Heart right ventricle (tissue), 16 donors: ENCODE data around the gene TNMD. TPM values are rescaled to one million over a fixed set of nuclear protein-coding genes. Genes with fewer than 3 reads are reported as not detected.
"Not testable (repeated sequence)": the region's sequence is repeated elsewhere in the genome, so short reads cannot be mapped to it uniquely, and the experiment has no call there.

Experiments used
- ATAC-seq, 8 donors: fragments of 200-7000 bp; cut with Tn5 transposase; one replicate each; pipeline ENCODE4 v1.9.1; 2020; ENCODE audit warnings: mild to moderate bottlenecking in 8 of 8, moderate library complexity in 8 of 8, moderate number of reproducible peaks in 1 of 8
- DNase-seq, 2 donors: peaks; one replicate each; pipeline ENCODE4 v3.0.0-alpha.2; 2020
- H3K27ac ChIP-seq, 10 donors: fragments of 200-600 bp; sonication (generic) in 2 of 10; one replicate each; pipeline versions ENCODE4 v1.5.0 to v1.8.0; 2020 to 2022; ENCODE audit warnings: mild to moderate bottlenecking in 3 of 10
- H3K27me3 ChIP-seq, 7 donors: fragments of 200-600 bp; one replicate each; pipeline ENCODE4 v1.8.0; 2021 to 2022; ENCODE audit warnings: mild to moderate bottlenecking in 2 of 7
- H3K36me3 ChIP-seq, 9 donors: fragments of 200-600 bp; sonication (generic) in 1 of 9; one replicate each; pipeline versions ENCODE4 v1.5.0 to v1.8.0; 2020 to 2022; ENCODE audit warnings: mild to moderate bottlenecking in 2 of 9
- H3K4me1 ChIP-seq, 9 donors: fragments of 200-600 bp; sonication (generic) in 1 of 9; one replicate each; pipeline versions ENCODE4 v1.5.0 to v1.8.0; 2020 to 2022; ENCODE audit warnings: mild to moderate bottlenecking in 4 of 9
- H3K4me3 ChIP-seq, 10 donors: fragments of 200-600 bp; sonication (generic) in 2 of 10; one replicate each; pipeline versions ENCODE4 v1.5.0 to v1.8.0; 2020 to 2022; ENCODE audit warnings: mild to moderate bottlenecking in 7 of 10, moderate library complexity in 2 of 10
- H3K9me3 ChIP-seq, 11 donors: fragments of 200-600 bp in 10 of 11; sonication (generic) in 2 of 11; one replicate each; pipeline versions ENCODE4 v1.5.0 to v1.8.0; 2013 to 2022; ENCODE audit warnings: mild to moderate bottlenecking in 2 of 11, control low read depth in 1 of 11, moderate library complexity in 1 of 11
- WGBS, 2 donors: extraction: QIAGEN DNeasy Blood & Tissue Kit; methylation state at CpG; one replicate each; pipeline ENCODE4 v1.1.7; 2013; ENCODE audit warnings: inconsistent platforms in 1 of 2; 5-methylcytosine and 5-hydroxymethylcytosine counted together
- intact Hi-C, 10 donors: fragments of 100-400 bp; cut with DNase I; formaldehyde crosslinking; loops; one replicate each; pipeline versions ENCODE4 v1.11.1 to v1.14.2; 2022
- long read RNA-seq, 3 donors: library from polyadenylated mRNA; unstranded; transcript quantifications; one replicate each; pipeline ENCODE4 v2.0.0, GENCODE V29; 2020 to 2021
- polyA plus RNA-seq, 2 donors: library from polyadenylated mRNA; stranded (reverse); fragments of 200-250 nt; gene quantifications; one replicate each; pipeline ENCODE4 v1.2.3, GENCODE V29; 2013
- total RNA-seq, 10 donors: library from RNA; stranded (reverse); fragmentation: NEBNext Ultra II Directional in 3 of 10; extraction: Animal tissue kit (Norgen Biotek cat#: 25700) in 3 of 10; gene quantifications; one replicate each; pipeline versions ENCODE4 v1.2.1 to v1.2.4, GENCODE V29; 2021 to 2023
- TF ChIP-seq, protein P1 (sequence below), 9 donors: fragments of 200-600 bp; sonication (generic) in 2 of 9; IDR thresholded peaks; one replicate each; pipeline versions ENCODE4 v1.5.0 to v1.8.0; 2021 to 2022; ENCODE audit warnings: antibody characterized with exemption in 9 of 9, mild to moderate bottlenecking in 5 of 9, moderate library complexity in 1 of 9
- donor health status: Arrhythmogenic right ventricular cardiomyopathy.
- donor health status: ischemic (EF 13 %, LVEDD 7.1; RV severe dilation, severe dysfunction).
- donor health status: healthy with polysubstance abuse.
- donor health status: DM: no; HTN: yes; CAD: no.
- donor health status: DM: no; HTN: no; CAD: no.
- donor health status: ischemic (EF 25% LVEDD 6.9; RV normal size, moderate dysfunction).
- donor health status: ischemic (EF 25% LVEDD 5.7; RV mildly dilated, moderate dysfunction).
- donor health status: healthy.
- donor health status: DM: yes; HTN: yes; CAD: no.
- donor health status: Ischemic cardiomyopathy.
- donor health status: ischemic (EF 35%, LVEDD 5.7; RV mildly dilated, moderate dysfunction).
- donor health status: nonischemic (EF 11% LVEDD 7.7; RV severe dilation, severe dysfunction).
- donor health status: DM: yes; HTN: yes; CAD: no.
- donor health status: PGD.
- donor health status: ischemic (EF 29% LVEDD 5.4; RV normal size, mild dysfunction).
- donor health status: nonischemic (EF 23%, LVEDD 6.1; RV moderate dilation, normal function).

Gene TNMD
- 1 to 10 TPM in 3 of 10 donors, under 1 TPM in 4, not detected in 3; 0.18 to 1.6 (median 0.75) TPM for total RNA-seq
- under 1 TPM; 0.10 to 0.44 TPM for polyA plus RNA-seq
- long read RNA-seq, donor 1 = 0 reads
- long read RNA-seq, donor 2 = 0 reads
- long read RNA-seq, donor 3 = 0 reads

DNA sequence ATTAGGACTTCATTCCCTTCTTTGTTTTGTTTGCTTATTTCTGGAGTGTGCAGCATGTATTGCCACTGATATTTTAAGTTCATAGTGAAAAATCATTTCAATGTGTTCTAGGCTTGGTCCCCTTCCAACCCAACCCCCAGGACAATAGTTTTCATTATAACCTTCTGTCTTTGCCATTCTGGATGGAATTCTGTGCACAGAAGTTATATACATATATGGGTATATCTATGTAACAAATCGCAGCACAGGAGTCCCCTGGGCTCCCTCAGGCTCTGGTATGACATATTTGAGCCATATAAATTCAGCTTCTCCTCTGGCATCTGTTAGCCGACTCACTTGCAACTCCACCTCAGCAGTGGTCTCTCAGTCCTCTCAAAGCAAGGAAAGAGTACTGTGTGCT is at the start of gene TNMD:
Gene TNMD, plus strand, starts transcription at position 326 of the 400 bp plus-strand sequence. CDS start 83 bp downstream, outside the sequence.
- DNase-seq (no peak), ATAC-seq (no peak)
- Histone ChIP-seq H3K9me3 (no peaks in the 10 kb centered on the region), H3K27me3 (peaks cover 0 to 88% (median 0%) of the 10 kb centered on the region in 7 donors), H3K4me3 (no peak within 1 kb of the TSS), H3K36me3 (no peaks in the 10 kb centered on the region), H3K4me1 (no peaks in the 10 kb centered on the region), H3K27ac (no peak within 1 kb of the TSS)
- 67 to 71% methylated on average over 2 of the region's 2 CpGs for WGBS, 2 donors
- intact Hi-C loops = no loop called here
- TF ChIP-seq, protein P1, sequence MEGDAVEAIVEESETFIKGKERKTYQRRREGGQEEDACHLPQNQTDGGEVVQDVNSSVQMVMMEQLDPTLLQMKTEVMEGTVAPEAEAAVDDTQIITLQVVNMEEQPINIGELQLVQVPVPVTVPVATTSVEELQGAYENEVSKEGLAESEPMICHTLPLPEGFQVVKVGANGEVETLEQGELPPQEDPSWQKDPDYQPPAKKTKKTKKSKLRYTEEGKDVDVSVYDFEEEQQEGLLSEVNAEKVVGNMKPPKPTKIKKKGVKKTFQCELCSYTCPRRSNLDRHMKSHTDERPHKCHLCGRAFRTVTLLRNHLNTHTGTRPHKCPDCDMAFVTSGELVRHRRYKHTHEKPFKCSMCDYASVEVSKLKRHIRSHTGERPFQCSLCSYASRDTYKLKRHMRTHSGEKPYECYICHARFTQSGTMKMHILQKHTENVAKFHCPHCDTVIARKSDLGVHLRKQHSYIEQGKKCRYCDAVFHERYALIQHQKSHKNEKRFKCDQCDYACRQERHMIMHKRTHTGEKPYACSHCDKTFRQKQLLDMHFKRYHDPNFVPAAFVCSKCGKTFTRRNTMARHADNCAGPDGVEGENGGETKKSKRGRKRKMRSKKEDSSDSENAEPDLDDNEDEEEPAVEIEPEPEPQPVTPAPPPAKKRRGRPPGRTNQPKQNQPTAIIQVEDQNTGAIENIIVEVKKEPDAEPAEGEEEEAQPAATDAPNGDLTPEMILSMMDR (IDR thresholded peaks at IDR 0.05) = no peak

DNA sequence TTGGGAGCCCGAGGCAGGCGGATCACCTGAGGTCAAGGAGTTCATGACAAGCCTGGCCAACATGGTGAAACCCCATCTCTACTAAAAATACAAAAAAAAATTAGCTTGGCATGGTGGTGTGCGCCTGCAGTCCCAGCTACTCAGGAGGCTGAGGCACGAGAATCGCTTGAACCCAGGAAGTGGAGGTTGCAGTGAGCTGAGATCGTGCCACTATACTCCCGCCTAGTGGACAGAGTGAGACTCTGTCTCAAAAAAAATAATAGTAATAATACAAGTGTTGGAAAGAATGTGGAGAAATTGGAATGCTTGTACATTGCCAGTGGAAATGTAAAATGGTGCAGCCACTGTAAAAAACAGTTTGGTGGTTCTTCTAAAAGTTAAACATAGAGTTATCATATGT is 19.2 kb upstream of the TNMD start:
- H3K36me3 ChIP-seq, H3K4me3 ChIP-seq, ATAC-seq, H3K9me3 ChIP-seq, H3K27ac ChIP-seq, H3K4me1 ChIP-seq, DNase-seq, intact Hi-C loops: not testable (repeated sequence)
- TF ChIP-seq, protein P1 (IDR thresholded peaks at IDR 0.05) = peak in 3 of 9 donors; percentile 22 to 36 (median 22)
- H3K27me3 ChIP-seq = peaks cover 0 to 11% (median 0%) of the 10 kb centered on the region in 7 donors
- 81 to 84% methylated on average over 7 of the region's 7 CpGs for WGBS, 2 donors

DNA sequence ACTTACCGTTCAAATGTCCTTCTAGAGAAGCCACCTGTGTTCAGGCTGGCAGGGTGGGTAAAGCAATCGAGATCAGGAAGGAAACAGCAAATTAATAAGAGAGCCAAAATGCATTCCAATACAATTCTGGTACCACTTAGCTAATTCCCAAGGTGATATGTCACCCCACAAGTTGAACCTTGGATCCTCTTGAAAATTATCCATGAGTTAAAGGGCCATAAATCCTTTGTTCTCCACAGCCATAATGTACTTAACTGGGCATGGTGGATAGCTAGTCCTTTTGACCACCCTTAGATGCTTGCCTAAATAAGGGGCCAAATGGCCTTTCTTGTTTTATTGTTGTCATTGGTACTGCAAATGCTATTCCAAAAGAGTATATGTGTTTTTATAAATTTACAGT is 2.0 kb downstream of the TNMD start:
- Histone ChIP-seq H3K36me3 (no peaks in the 10 kb centered on the region), H3K9me3 (no peaks in the 10 kb centered on the region), H3K27me3 (peaks cover 0 to 90% (median 0%) of the 10 kb centered on the region in 7 donors), H3K27ac (no peak overlapping the region), H3K4me1 (no peaks in the 10 kb centered on the region), H3K4me3 (no peak overlapping the region)
- intact Hi-C loops = no loop called here
- ATAC-seq = no peak
- DNase-seq = no peak
- 38 to 55% methylated on average over 2 of the region's 2 CpGs for WGBS, 2 donors
- TF ChIP-seq, protein P1 (IDR thresholded peaks at IDR 0.05) = no peak

- no peaks in the 10 kb centered on the region for H3K9me3 ChIP-seq
- TF ChIP-seq, protein P1 (IDR thresholded peaks at IDR 0.05) = no peak
- H3K36me3 ChIP-seq = no peaks in the 10 kb centered on the region
- H3K4me3 ChIP-seq = no peak overlapping the region
- no peak for ATAC-seq
- peaks cover 0 to 94% (median 0%) of the 10 kb centered on the region in 7 donors for H3K27me3 ChIP-seq
- no peaks in the 10 kb centered on the region for H3K4me1 ChIP-seq
- 70 to 84% methylated on average over 2 of the region's 2 CpGs for WGBS, 2 donors
- intact Hi-C loops = no loop called here
- H3K27ac ChIP-seq = no peak overlapping the region
- DNase-seq = no peak
These were observed 3.1 kb downstream of the TNMD start for GRCh38 chrX:100587861-100588260.
